ENCODE results near the gene MDFIC2. TPM values are rescaled to one million over a fixed set of nuclear protein-coding genes. Genes with fewer than 3 reads are reported as not detected.

MDFIC2 gene
- total and polyA plus RNA-seq, 2 of the 13 experiments (the other 11 are each of a cell fraction or from before 2014, with no cell fraction given): not detected

GRCh38 chr3:70256566-70256965 lies 55.9 kb downstream of the MDFIC2 start:
- CTCF ChIA-PET (ENCODE audit: low intra/inter-chr PET ratio, low total read pairs): no interaction called here
- no peak overlapping the region for H3K27ac ChIP-seq (ENCODE audit: extremely low read length, insufficient read depth, low read length)
- WGBS (ENCODE audit: low lambda C conversion rate): 20% methylated on average over 1 of the region's 1 CpG

More at GRCh38 chr3:70256566-70256965, 55.9 kb downstream of the MDFIC2 start:
- Histone ChIP-seq H3K9ac (ENCODE audit: insufficient read depth, low read depth, low read length) (no peak overlapping the region), H3K36me3 (replicated peaks in 1 of 2; ENCODE audit: control insufficient read depth in 1 of 2, insufficient read depth in 2 of 2, low read length in 2 of 2) (no peaks in the 10 kb centered on the region), H3K9me3 (ENCODE audit: low read length) (no peaks in the 10 kb centered on the region), H2AFZ (ENCODE audit: low read length) (no peak overlapping the region), H4K20me1 (ENCODE audit: insufficient read depth, low read length) (no peaks in the 10 kb centered on the region), H3K4me3 (replicated peaks in 1 of 3; ENCODE audit: insufficient read depth in 1 of 3, low read depth in 2 of 3, low read length in 3 of 3) (no peak overlapping the region), H3K4me2 (ENCODE audit: low read depth, low read length) (no peak overlapping the region), H3K27me3 (ENCODE audit: control insufficient read depth in 1 of 2, insufficient read depth in 2 of 2, low read length in 2 of 2) (no peaks in the 10 kb centered on the region), H3K79me2 (ENCODE audit: insufficient read depth, low read length) (no peaks in the 10 kb centered on the region), H3K4me1 (ENCODE audit: insufficient read depth, low read length) (no peaks in the 10 kb centered on the region)
- POLR2A ChIA-PET: no interaction called here
- BruUV-seq (replicated peaks): no TSS peak
- in situ Hi-C loops (cut with HindIII; ENCODE audit: extremely low pct_ligation_motif_present, low pct_unique_long_range_greater_than_20kb): no loop called here
- ATAC-seq (no peak), FAIRE-seq (no peak), DNase-seq (ENCODE audit: low spot score) (no peak)
- intact Hi-C loops (cut with micrococcal nuclease; ENCODE audit: unreplicated experiment): no loop called here
- TF ChIP-seq PLRG1 (conservative IDR thresholded peaks at IDR 0.05) (no peak), KDM1A (CRISPR knock-in tag; IDR thresholded peaks at IDR 0.05) (no peak), ZNF687 (CRISPR knock-in tag; IDR thresholded peaks at IDR 0.05) (no peak), ZBTB44 (CRISPR knock-in tag; IDR thresholded peaks at IDR 0.05) (no peak)
- TF ChIP-seq, protein P1, sequence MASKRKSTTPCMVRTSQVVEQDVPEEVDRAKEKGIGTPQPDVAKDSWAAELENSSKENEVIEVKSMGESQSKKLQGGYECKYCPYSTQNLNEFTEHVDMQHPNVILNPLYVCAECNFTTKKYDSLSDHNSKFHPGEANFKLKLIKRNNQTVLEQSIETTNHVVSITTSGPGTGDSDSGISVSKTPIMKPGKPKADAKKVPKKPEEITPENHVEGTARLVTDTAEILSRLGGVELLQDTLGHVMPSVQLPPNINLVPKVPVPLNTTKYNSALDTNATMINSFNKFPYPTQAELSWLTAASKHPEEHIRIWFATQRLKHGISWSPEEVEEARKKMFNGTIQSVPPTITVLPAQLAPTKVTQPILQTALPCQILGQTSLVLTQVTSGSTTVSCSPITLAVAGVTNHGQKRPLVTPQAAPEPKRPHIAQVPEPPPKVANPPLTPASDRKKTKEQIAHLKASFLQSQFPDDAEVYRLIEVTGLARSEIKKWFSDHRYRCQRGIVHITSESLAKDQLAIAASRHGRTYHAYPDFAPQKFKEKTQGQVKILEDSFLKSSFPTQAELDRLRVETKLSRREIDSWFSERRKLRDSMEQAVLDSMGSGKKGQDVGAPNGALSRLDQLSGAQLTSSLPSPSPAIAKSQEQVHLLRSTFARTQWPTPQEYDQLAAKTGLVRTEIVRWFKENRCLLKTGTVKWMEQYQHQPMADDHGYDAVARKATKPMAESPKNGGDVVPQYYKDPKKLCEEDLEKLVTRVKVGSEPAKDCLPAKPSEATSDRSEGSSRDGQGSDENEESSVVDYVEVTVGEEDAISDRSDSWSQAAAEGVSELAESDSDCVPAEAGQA (IDR thresholded peaks at IDR 0.05; ENCODE audit: low read depth): no peak
- TF ChIP-seq, protein P1 (CRISPR knock-in tag; IDR thresholded peaks at IDR 0.05; ENCODE audit: borderline replicate concordance): no peak
